Measurements from ENCODE around the gene YOD1. TPM values are rescaled to one million over a fixed set of nuclear protein-coding genes. Genes with fewer than 3 reads are reported as not detected.

The YOD1 gene
- total RNA-seq, 1 experiment from 2014 or later = 19.2 TPM

DNA sequence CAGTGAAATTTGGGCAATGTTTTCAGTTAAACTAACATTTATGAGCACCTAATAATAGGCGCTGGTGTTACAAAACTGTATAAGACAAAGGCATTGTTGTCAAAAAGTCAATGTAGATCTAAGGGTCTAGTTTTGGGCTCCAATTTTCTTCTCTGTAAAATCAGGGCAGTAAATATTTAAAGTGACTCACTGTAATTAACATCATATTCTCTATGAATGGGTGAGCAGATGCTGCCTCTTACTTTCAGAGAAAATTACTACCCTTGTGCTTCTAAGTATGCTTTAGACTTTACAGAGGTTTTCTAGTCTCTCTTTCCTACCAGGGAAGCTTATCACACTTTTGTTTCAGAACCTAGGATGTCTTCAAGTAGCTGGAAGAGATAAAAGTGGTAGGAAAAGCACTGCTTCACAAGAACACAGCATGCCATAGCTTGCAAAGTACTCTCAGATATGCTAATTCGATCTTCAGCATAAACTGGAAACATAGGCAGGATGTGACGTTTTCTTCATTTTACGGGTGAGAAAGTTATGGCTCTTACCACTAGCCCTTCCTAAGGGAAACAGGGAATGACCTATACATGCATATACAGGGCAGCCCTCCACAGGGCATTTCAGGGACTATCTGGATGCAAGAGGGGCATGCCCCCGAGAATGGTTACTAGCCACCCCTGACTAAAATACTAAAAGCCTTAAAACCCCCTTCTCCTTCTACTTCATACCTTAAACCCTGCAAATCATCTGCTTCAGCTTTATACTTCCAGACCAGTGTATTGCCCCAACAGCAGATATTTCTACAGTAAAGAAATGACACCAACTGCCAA lies 21.1 kb downstream of the YOD1 start:
- Histone ChIP-seq H3K4me3 (ENCODE audit: insufficient read depth, low read depth, low read length) (no peak overlapping the region), H3K36me3 (replicated peaks; ENCODE audit: control insufficient read depth, insufficient read depth, low read length) (no peaks in the 10 kb centered on the region), H3K27me3 (ENCODE audit: control insufficient read depth, insufficient read depth, low read length) (no peaks in the 10 kb centered on the region)
- DNase-seq = no peak

DNA sequence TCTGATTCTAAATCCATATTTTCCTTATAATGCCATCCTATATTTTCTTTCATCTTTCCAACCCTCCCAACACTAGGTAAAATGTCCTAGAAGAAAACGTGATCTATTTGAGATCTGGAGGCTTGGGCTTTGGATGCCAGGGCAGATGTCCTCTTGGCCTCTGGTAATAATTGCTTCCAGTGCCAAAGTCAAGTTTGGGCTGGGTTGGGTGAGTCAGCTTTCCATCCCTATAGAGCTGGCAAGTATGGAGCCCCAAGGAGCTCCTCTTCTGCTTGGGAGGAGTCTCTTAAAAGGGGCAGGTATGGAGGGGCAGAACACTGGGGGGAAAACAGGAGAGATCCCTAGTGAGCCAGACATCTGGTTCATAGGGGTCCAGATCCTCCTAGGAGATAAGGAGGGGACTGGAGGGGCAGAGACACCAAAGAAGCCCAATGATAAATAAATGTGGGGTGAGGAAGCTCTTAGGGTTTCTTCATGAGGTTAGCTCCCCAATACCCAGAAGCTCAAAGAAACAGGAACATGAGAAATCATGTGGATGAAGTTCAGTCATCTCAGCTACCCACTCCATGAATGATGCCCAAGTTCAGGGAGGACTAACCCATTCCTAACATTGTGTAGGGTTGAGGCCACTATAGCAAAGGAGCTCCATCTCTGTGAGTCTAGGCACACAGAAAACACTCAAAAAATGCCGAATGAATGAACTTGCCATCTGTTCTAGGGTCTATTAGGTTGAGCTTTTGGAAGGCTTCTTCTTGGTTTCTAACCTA lies 21.9 kb downstream of the YOD1 start:
- H3K36me3 ChIP-seq (replicated peaks; ENCODE audit: control insufficient read depth, insufficient read depth, low read length) = no peaks in the 10 kb centered on the region
- H3K27me3 ChIP-seq (ENCODE audit: control insufficient read depth, insufficient read depth, low read length) = no peaks in the 10 kb centered on the region
- no peak overlapping the region for H3K4me3 ChIP-seq (ENCODE audit: insufficient read depth, low read depth, low read length)

DNA sequence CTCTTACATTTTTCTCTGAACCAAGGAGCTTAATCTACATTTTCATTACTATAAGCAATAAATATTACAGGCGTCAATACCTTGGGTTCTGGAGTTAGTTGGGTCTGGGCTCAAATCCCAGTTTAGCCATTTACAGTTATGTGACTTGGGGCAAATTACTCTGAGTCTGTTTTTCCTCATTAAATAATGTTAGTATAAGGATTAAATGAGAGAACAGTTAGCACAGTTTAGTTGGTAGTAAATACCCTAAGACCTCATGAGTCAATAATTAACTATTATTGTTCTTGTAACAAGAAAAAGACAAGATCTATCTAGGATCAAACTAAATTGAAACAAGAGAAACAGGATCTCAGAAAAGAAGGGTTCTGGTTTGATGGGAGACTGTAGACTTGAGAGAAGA lies 23.1 kb downstream of the YOD1 start:
- H3K4me3 ChIP-seq (ENCODE audit: insufficient read depth, low read depth, low read length) = no peak overlapping the region
- DNase-seq = no peak
- no peaks in the 10 kb centered on the region for H3K36me3 ChIP-seq (replicated peaks; ENCODE audit: control insufficient read depth, insufficient read depth, low read length)
- no peaks in the 10 kb centered on the region for H3K27me3 ChIP-seq (ENCODE audit: control insufficient read depth, insufficient read depth, low read length)

More for the DNA sequence above, 21.9 kb downstream of the YOD1 start:
- DNase-seq = no peak

DNA sequence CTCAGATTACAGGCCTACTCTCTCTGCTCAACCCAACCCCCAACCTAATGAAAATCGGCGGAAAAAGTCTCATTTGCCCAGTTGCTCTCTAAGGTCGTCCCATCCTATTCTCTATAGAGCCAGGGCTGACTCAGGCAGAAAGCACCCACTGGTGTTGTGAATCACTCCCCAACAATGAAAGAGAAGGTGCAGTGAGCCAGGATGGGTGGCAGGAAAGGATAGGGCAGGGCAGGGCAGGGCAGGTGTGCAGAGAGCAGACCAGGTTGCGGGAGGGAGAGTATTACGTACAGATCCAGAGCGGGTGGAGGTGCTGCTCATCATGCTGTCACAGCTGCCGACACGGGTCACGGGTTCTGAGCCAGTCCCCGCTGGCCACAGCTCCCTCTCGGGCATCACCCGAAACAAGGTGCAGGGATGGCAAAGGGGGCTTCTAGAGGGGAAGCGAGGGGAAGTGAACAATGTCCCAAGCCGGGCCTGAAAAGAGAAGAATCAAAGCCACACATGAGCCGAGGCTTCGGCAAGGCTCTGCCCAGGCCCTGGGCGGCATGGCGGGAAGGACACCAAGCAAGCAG lies 23.7 kb downstream of the YOD1 start:
- no peak for DNase-seq
- no peak overlapping the region for H3K4me3 ChIP-seq (ENCODE audit: insufficient read depth, low read depth, low read length)
- H3K27me3 ChIP-seq (ENCODE audit: control insufficient read depth, insufficient read depth, low read length) = no peaks in the 10 kb centered on the region
- H3K36me3 ChIP-seq (replicated peaks; ENCODE audit: control insufficient read depth, insufficient read depth, low read length) = no peaks in the 10 kb centered on the region

DNA sequence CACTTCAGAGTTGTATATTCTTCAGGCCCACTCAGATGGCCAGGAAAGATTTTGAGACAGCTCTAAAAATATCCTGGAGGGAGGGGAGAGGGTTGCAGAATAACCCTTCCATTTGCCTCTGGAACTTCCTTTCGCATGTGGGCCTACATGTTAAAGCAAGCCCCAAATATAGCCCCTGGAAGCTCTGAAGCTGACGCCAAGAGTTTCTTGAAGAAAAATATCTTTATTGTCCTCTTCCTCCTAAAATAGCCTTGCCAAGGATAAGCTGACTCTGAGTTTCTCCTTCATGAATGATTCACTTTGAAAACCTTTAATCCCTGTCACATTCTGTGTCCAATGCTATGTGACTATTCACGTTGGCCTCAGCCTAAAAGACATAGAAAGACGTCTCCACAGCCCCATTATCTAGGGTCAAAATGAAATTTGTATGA lies 24.9 kb downstream of the YOD1 start:
- Histone ChIP-seq H3K36me3 (replicated peaks; ENCODE audit: control insufficient read depth, insufficient read depth, low read length) (no peaks in the 10 kb centered on the region), H3K4me3 (ENCODE audit: insufficient read depth, low read depth, low read length) (no peak overlapping the region), H3K27me3 (ENCODE audit: control insufficient read depth, insufficient read depth, low read length) (no peaks in the 10 kb centered on the region)
- DNase-seq = no peak

DNA sequence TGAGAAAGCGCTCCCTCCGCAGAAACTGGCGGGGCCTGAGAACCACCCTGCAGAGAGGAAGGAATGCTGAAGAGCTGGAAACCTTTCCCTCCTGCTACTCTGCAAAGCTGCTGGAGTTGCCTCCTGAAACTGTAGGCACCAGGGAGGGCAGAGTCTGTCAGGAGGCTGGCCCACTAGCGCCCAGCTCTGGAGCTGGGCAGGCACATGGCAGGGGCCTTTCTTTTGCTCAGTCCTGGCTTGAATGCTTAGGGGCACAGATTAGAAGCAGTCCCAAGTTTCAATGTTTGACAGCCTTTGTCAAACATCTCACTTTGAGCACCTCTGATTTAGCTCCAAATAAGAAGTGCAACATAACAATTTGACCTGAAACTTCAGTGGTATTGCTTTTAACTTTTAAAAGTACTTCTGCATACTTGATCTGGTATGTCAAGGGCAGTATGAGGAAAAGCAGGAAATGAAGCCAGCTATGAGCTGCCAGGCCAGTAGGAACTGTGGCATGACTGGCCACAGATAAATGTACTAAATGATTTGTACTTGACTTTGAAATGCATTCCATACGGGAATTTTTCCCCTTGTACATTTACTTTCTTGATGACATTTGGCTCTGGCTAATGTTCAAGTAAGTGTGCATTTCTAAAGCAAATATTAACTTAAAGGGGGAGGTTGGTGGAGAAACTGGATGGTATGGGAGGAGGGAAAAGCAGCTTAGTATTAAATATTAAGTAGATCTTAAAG lies 25.7 kb downstream of the YOD1 start:
- Histone ChIP-seq H3K36me3 (replicated peaks; ENCODE audit: control insufficient read depth, insufficient read depth, low read length) (no peaks in the 10 kb centered on the region), H3K27me3 (ENCODE audit: control insufficient read depth, insufficient read depth, low read length) (no peaks in the 10 kb centered on the region), H3K4me3 (ENCODE audit: insufficient read depth, low read depth, low read length) (no peak overlapping the region)
- peak; percentile 84 for DNase-seq

DNA sequence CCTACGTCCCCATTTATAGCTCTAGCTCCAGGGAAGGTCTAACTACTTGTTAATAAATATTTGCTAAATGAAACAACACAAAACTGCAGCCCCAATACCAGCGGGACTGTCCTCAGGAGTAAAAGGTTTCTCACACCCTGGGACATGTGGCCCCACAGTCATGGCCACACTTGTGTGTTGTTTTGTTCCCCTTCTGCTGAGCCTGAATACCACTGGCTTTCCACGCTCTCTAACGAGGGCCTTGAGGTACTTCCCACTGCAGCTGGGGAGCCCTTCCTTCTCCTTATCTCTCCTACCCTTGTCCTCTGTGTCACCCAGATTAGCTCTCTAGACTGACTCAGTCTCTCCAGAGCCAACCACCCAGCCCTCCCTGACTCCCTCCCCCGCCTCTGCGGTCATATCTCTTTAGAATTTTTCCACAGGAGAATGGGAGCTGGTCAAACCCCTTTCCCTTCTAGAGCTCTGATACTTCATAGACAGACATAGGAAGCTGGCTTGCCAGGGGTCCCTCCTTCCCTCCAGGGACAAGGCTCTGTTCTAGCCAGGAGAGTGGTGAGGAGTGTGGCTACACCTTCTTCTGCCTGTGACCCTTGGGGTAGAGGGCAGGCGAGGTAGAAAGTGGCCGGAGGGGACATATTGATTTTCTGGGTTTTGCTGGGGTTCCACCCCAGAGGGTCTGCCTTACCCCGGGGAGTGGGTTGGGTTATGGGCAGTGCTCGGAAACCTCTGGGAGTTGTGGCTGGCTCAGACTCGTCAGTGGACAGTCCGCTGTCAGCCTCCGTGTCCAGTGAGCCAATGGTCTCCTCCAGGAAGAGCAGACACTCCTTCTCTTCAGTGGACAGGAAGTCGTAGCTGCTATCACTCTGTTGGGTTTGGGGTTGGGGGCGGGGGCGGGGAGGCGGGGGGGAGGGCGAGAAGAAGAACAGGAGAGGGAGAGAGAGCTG lies 26.5 kb downstream of the YOD1 start:
- peak; percentile 28 for DNase-seq
- Histone ChIP-seq H3K27me3 (ENCODE audit: control insufficient read depth, insufficient read depth, low read length) (no peaks in the 10 kb centered on the region), H3K4me3 (ENCODE audit: insufficient read depth, low read depth, low read length) (no peak overlapping the region), H3K36me3 (replicated peaks; ENCODE audit: control insufficient read depth, insufficient read depth, low read length) (no peaks in the 10 kb centered on the region)

DNA sequence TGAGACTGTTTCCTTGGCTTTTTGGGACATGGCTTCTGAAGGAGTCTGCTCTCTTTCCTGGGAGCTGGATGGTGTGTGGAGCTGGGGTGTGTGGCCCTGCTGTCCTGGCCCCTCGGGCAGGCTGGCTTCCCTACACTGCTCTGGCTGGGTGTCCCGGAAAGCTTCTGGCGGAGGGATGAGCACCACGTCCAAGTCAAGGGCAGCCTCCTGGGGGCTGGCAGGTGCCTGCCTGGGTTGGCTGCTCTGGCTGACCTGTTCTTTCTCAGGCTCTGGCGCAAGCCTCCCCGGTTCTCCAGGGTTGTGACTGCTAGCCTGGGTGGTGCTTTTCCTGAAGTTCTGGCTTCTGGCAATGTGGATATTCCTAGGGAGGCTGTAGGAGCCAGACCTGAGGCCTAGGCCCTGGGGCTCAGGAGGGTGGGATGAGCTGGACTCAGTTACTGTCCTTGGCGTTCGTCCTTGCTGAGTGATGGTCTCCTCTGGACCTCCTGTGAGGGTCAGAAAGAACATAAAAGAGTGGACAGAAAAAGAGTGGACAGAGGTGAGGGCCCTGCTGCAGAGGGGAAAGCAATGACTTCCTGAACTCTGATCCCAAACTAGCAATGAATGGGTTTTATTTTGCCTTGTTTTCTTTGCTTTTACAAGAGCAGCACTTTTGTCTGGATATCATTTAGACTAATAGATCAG lies 27.9 kb downstream of the YOD1 start:
- no peak for DNase-seq

DNA sequence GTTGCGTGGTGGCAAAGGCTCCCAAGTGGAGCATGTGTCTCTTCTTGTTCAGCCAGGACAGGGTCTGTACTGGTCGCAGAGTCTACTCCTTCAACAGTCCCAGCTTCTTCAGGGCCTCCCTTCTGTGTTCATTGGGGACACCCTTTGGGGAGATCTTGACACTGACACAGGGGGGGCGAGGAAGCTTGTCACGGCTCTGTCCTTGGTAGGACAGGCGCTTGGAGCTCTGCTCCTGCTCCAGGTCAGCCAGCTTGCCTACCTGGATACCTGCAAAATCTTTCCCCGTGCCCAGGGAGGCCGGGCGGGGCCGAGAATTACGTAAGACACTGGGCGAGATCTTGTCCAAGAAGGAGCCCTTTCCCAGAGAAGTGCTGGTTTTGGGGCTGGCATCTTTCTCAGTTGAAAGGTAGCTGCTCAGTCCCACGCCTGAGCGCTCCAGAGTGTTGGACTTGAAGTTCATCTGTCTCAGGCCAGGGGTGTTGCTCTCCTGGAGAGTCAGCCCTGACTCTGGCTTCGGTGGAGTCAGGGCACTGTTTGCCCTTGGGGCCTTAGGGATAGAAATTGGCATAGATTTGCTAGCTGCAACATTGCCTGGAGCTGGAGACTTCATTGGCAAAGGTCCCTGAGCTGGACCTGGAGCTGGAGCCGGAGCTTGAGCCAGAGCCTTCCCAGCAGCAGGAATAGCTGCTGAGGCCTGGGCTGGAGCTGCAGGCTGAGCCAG lies 29.0 kb downstream of the YOD1 start:
- H3K36me3 ChIP-seq (replicated peaks; ENCODE audit: control insufficient read depth, insufficient read depth, low read length) = no peaks in the 10 kb centered on the region

More for the DNA sequence above, 27.9 kb downstream of the YOD1 start:
- no peak overlapping the region for H3K4me3 ChIP-seq (ENCODE audit: insufficient read depth, low read depth, low read length)
- H3K36me3 ChIP-seq (replicated peaks; ENCODE audit: control insufficient read depth, insufficient read depth, low read length) = no peaks in the 10 kb centered on the region
- H3K27me3 ChIP-seq (ENCODE audit: control insufficient read depth, insufficient read depth, low read length) = no peaks in the 10 kb centered on the region; the same call in 1 of the 2 replicates

DNA sequence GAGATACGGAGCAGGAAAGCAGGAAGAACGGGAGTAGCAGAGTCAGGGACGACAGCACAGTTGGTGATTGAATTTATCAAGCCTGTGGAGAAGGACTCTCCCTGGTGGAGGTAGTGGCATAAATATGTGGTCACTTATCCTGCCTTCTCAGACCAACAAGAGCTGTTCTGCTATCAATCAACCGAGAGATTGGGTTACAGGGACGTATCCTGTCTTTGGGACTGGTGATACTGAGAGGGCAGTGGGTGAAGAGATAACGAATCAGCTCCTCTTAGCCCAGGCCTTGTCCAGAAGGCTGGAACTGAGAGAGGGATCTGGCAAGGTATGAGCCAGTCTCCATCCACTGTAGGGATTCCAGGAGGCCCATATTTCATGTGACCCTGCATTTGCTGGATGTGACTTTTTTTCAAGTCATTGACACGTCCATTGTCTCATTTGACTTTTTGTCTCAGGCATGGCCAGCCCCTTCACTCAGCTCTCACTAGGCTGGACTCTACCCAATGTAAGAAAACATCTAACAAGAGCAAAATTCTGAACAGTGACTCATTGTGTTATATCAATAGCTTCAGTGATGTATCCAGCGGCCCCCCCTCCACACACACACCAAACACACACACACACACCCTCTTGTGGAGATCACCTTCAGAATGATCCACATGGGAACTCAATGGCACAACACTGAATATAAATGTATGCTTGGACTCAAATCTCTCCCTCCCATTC lies 29.7 kb downstream of the YOD1 start:
- Histone ChIP-seq H3K27me3 (ENCODE audit: control insufficient read depth, insufficient read depth, low read length) (no peaks in the 10 kb centered on the region; the same call in 1 of the 2 replicates), H3K36me3 (replicated peaks; ENCODE audit: control insufficient read depth, insufficient read depth, low read length) (no peaks in the 10 kb centered on the region), H3K4me3 (ENCODE audit: insufficient read depth, low read depth, low read length) (no peak overlapping the region)
- no peak for DNase-seq

More for the DNA sequence above, 29.0 kb downstream of the YOD1 start:
- no peak for DNase-seq
- Histone ChIP-seq H3K4me3 (ENCODE audit: insufficient read depth, low read depth, low read length) (no peak overlapping the region), H3K27me3 (ENCODE audit: control insufficient read depth, insufficient read depth, low read length) (no peaks in the 10 kb centered on the region; the same call in 1 of the 2 replicates)

DNA sequence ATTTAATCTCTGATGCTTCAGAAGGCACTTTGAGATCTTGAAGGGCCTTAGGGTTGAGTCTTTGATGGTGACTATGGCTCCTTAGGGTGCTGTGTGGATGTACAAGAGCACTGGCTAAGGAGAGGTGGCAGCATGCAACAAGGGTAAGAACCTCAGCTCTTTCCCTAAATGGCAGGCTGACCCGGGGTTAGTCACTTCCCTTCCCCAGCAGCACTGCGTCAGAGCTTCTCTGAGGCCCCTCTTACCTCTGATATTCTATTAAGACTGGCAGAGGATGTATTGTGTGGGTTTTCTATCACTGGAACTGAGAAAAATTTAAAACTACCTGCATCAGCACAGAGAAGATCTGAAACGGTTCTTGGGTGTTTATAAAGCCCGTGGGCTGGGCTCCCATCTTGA lies 30.3 kb downstream of the YOD1 start:
- DNase-seq = no peak

DNA sequence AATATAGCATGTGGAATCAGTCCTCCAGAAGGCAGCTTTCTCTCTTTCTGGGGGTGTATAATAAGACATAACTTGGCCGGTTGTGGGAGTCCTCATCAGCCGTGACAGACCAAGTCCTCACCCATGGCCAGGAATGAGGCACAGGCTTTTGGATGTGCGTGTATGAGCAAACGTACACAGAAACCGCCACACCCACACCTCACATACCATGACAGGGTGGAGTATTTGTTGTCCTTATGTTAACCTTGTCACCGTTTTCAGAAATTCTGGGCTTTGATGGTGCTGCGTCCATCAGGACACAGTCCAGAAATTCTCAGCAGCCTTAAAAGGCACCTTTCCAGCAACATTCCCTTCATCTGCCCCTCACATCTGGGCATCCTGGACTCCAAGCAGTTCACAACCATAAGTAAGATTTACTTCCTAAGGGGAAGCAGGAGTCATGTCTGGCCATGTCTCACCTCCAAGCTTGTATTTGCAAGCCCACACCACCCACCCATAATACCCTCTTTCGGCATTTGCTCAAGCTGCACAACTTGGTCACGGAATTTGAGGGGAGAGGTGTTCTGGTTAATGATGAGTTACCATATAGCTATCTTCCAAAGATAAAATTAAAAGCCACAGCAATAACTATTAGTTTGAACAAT lies 30.8 kb downstream of the YOD1 start:
- H3K36me3 ChIP-seq (replicated peaks; ENCODE audit: control insufficient read depth, insufficient read depth, low read length) = no peaks in the 10 kb centered on the region
- DNase-seq = no peak
- H3K27me3 ChIP-seq (ENCODE audit: control insufficient read depth, insufficient read depth, low read length) = no peaks in the 10 kb centered on the region; the same call in 1 of the 2 replicates
- H3K4me3 ChIP-seq (ENCODE audit: insufficient read depth, low read depth, low read length) = no peak overlapping the region

More for the DNA sequence above, 30.3 kb downstream of the YOD1 start:
- H3K4me3 ChIP-seq (ENCODE audit: insufficient read depth, low read depth, low read length) = no peak overlapping the region
- H3K27me3 ChIP-seq (ENCODE audit: control insufficient read depth, insufficient read depth, low read length) = no peaks in the 10 kb centered on the region; the same call in 1 of the 2 replicates
- H3K36me3 ChIP-seq (replicated peaks; ENCODE audit: control insufficient read depth, insufficient read depth, low read length) = no peaks in the 10 kb centered on the region
